Measurements from ENCODE around the gene PCGF2. TPM values are rescaled to one million over a fixed set of nuclear protein-coding genes. Genes with fewer than 3 reads are reported as not detected.
"Not testable (repeated sequence)": the region's sequence is repeated elsewhere in the genome, so short reads cannot be mapped to it uniquely, and the experiment has no call there.

The PCGF2 gene
- total RNA-seq, 4 donors from 2014 or later = 1.3 to 4.0 (median 1.6) TPM

- no peak overlapping the region for H3K27ac ChIP-seq
- no peaks in the 10 kb centered on the region for H3K36me3 ChIP-seq
- intact Hi-C loops (cut with DNase I; ENCODE audit: low total_unique reads) = no loop called here
- no peaks in the 10 kb centered on the region for H3K27me3 ChIP-seq
- in situ Hi-C loops (cut with MboI; ENCODE audit: low sequenced_read_pairs in 4 of 4) = no loop called here
- TF ChIP-seq POLR2A (IDR thresholded peaks at IDR 0.05) (no peak), CTCF (IDR thresholded peaks at IDR 0.05 in 4 of 5, conservative IDR thresholded peaks at IDR 0.05 in 1 of 5) (no peak)
- DNase-seq (no peak), ATAC-seq (no peak)
- H3K4me1 ChIP-seq = peaks cover 29 to 31% of the 10 kb centered on the region in 2 donors
- H3K9me3 ChIP-seq = no peaks in the 10 kb centered on the region
- H3K4me3 ChIP-seq = no peak overlapping the region
Measured at GRCh38 chr17:38794221-38794620, 46.1 kb upstream of the PCGF2 start.

- ATAC-seq = no peak
- H3K27me3 ChIP-seq = no peaks in the 10 kb centered on the region
- H3K36me3 ChIP-seq = peaks cover 0 to 10% of the 10 kb centered on the region in 2 donors
- DNase-seq = no peak
- peaks cover 5% of the 10 kb centered on the region in 2 donors for H3K4me1 ChIP-seq
- TF ChIP-seq POLR2A (IDR thresholded peaks at IDR 0.05) (no peak), CTCF (IDR thresholded peaks at IDR 0.05 in 4 of 5, conservative IDR thresholded peaks at IDR 0.05 in 1 of 5) (no peak)
- intact Hi-C loops (cut with DNase I; ENCODE audit: low total_unique reads) = no loop called here
- H3K27ac ChIP-seq = no peak overlapping the region
- in situ Hi-C loops (cut with MboI; ENCODE audit: low sequenced_read_pairs in 4 of 4) = no loop called here
- no peak overlapping the region for H3K4me3 ChIP-seq
- no peaks in the 10 kb centered on the region for H3K9me3 ChIP-seq
Measured at GRCh38 chr17:38791162-38791561, 43.0 kb upstream of the PCGF2 start.

GRCh38 chr17:38790148-38790707 lies 42.1 kb upstream of the PCGF2 start:
- ATAC-seq; H3K27ac ChIP-seq; H3K9me3 ChIP-seq; in situ Hi-C loops (cut with MboI; ENCODE audit: low sequenced_read_pairs in 4 of 4); H3K27me3 ChIP-seq; intact Hi-C loops (cut with DNase I; ENCODE audit: low total_unique reads); H3K4me3 ChIP-seq; H3K4me1 ChIP-seq; DNase-seq: not testable (repeated sequence)
- H3K36me3 ChIP-seq = peaks cover 0 to 19% of the 10 kb centered on the region in 2 donors

- H3K27ac ChIP-seq = no peak overlapping the region
- ATAC-seq = no peak
- no peak for DNase-seq
- intact Hi-C loops (cut with DNase I; ENCODE audit: low total_unique reads) = no loop called here
- TF ChIP-seq CTCF (IDR thresholded peaks at IDR 0.05 in 4 of 5, conservative IDR thresholded peaks at IDR 0.05 in 1 of 5) = no peak
- TF ChIP-seq POLR2A (IDR thresholded peaks at IDR 0.05) = no peak
- H3K9me3 ChIP-seq = no peaks in the 10 kb centered on the region
- H3K4me1 ChIP-seq = no peaks in the 10 kb centered on the region
- H3K4me3 ChIP-seq = no peak overlapping the region
- H3K36me3 ChIP-seq = peaks cover 0 to 30% of the 10 kb centered on the region in 2 donors
- no peaks in the 10 kb centered on the region for H3K27me3 ChIP-seq
- in situ Hi-C loops (cut with MboI; ENCODE audit: low sequenced_read_pairs in 4 of 4) = no loop called here
Measured at GRCh38 chr17:38789185-38789584, 41.0 kb upstream of the PCGF2 start.

- in situ Hi-C loops (cut with MboI; ENCODE audit: low sequenced_read_pairs in 4 of 4); ATAC-seq; H3K4me3 ChIP-seq; H3K27me3 ChIP-seq; intact Hi-C loops (cut with DNase I; ENCODE audit: low total_unique reads); DNase-seq; H3K4me1 ChIP-seq; H3K9me3 ChIP-seq; H3K27ac ChIP-seq: not testable (repeated sequence)
- peaks cover 0 to 41% of the 10 kb centered on the region in 2 donors for H3K36me3 ChIP-seq
Measured at GRCh38 chr17:38787999-38788398, 39.9 kb upstream of the PCGF2 start.

GRCh38 chr17:38786372-38786771 lies 38.2 kb upstream of the PCGF2 start:
- Histone ChIP-seq H3K4me3 (no peak overlapping the region), H3K27ac (no peak overlapping the region), H3K9me3 (no peaks in the 10 kb centered on the region), H3K36me3 (peaks cover 0 to 56% of the 10 kb centered on the region in 2 donors), H3K27me3 (no peaks in the 10 kb centered on the region), H3K4me1 (no peaks in the 10 kb centered on the region)
- TF ChIP-seq POLR2A (IDR thresholded peaks at IDR 0.05) (no peak), CTCF (IDR thresholded peaks at IDR 0.05 in 4 of 5, conservative IDR thresholded peaks at IDR 0.05 in 1 of 5) (no peak)
- no peak for ATAC-seq
- intact Hi-C loops (cut with DNase I; ENCODE audit: low total_unique reads) (no loop called here), in situ Hi-C loops (cut with MboI; ENCODE audit: low sequenced_read_pairs in 4 of 4) (no loop called here)
- no peak for DNase-seq

Measured in gastrocnemius medialis (tissue), 4 donors.